PC-3 (cell line): ENCODE results near the gene ABHD16A. TPM values are rescaled to one million over a fixed set of nuclear protein-coding genes. Genes with fewer than 3 reads are reported as not detected.

Experiments
- ATAC-seq: fragments of 200-7000 bp; cut with Tn5 transposase; 2 replicates; pipeline ENCODE4 v1.9.1; 2020; ENCODE audit warnings: mild to moderate bottlenecking, moderate library complexity
- BruUV-seq: library from RNA; stranded (reverse); fragments of 400-500 nt; replicated peaks from 2 replicates; lab custom pipeline; 2021; lab: Mats Ljungman, UMichigan
- CTCF ChIA-PET: fragments of 300-600 bp; sonication (Branson Sonifier 250); formaldehyde crosslinking; loops from one replicate; lab custom pipeline; 2022; ENCODE audit warnings: antibody characterized with exemption; lab: Charles Lee
- POLR2A ChIA-PET: fragments of 300-600 bp; sonication (Branson Sonifier 250); formaldehyde crosslinking; loops from one replicate; lab custom pipeline; 2022; ENCODE audit warnings: antibody characterized with exemption; ENCODE audit not compliant: unreplicated experiment; lab: Charles Lee
- DNase-seq: peaks from one replicate; pipeline ENCODE4 v3.0.0-alpha.2; 2015
- H2AFZ ChIP-seq: fragments of 300-600 bp; sonication (generic); 2 replicates; pipeline ENCODE4 v1.6.0; 2016; ENCODE audit warnings: antibody characterized with exemption, low read length
- H3F3A ChIP-seq: fragments of 300-600 bp; sonication (generic); one replicate; pipeline ENCODE4 v1.6.0; 2017; ENCODE audit warnings: antibody characterized with exemption, low read length, control low read depth, mild to moderate bottlenecking; ENCODE audit not compliant: unreplicated experiment
- H3K27ac ChIP-seq: fragments of 300-600 bp; sonication (generic); 2 replicates; pipeline ENCODE4 v1.5.1; 2016; ENCODE audit warnings: mild to moderate bottlenecking, low read length
- H3K27me3 ChIP-seq: fragments of 300-600 bp; sonication (generic); 2 replicates; pipeline ENCODE4 v1.6.1; 2016; ENCODE audit warnings: low read length, mixed read lengths
- H3K36me3 ChIP-seq: fragments of 300-600 bp; sonication (generic); 2 replicates; pipeline ENCODE4 v1.6.1; 2016; ENCODE audit warnings: low read depth, mixed run types, low read length, mixed read lengths
- H3K4me1 ChIP-seq: fragments of 300-600 bp; sonication (generic); 2 replicates; pipeline ENCODE4 v1.5.1; 2016; ENCODE audit warnings: low read length; ENCODE audit not compliant: insufficient read depth
- H3K4me2 ChIP-seq: fragments of 300-600 bp; sonication (generic); 2 replicates; pipeline ENCODE4 v1.6.0; 2016; ENCODE audit warnings: low read length
- H3K4me3 ChIP-seq: fragments of 300-600 bp; sonication (generic); 2 replicates; pipeline ENCODE4 v1.5.1; 2016; ENCODE audit warnings: mild to moderate bottlenecking, low read length, mixed read lengths
- H3K79me2 ChIP-seq: fragments of 300-600 bp; sonication (generic); 2 replicates; pipeline ENCODE4 v1.6.1; 2017; ENCODE audit warnings: low read length, mixed read lengths
- H3K9ac ChIP-seq: fragments of 300-600 bp; sonication (generic); 2 replicates; pipeline ENCODE4 v1.6.0; 2016; ENCODE audit warnings: mild to moderate bottlenecking, low read length
- H3K9me2 ChIP-seq: fragments of 300-600 bp; sonication (generic); replicated peaks from 2 replicates; pipeline ENCODE4 v1.6.1; 2016; ENCODE audit warnings: mixed run types, low read length, mixed read lengths
- H3K9me3 ChIP-seq: fragments of 300-600 bp; sonication (generic); 2 replicates; pipeline ENCODE4 v1.6.1; 2016; ENCODE audit warnings: low read length, mixed read lengths
- H4K20me1 ChIP-seq: fragments of 300-600 bp; sonication (generic); 2 replicates; pipeline ENCODE4 v1.6.1; 2016; ENCODE audit warnings: low read length, mixed read lengths
- CTCF ChIP-seq: fragments of 300-600 bp; sonication (generic); conservative IDR thresholded peaks from 2 replicates; pipeline ENCODE4 v1.5.1; 2017; ENCODE audit warnings: antibody characterized with exemption, low read depth, mild to moderate bottlenecking, low read length
- EZH2 ChIP-seq: fragments of 300-600 bp; sonication (generic); IDR thresholded peaks from one replicate; pipeline ENCODE4 v1.6.1; 2017; ENCODE audit warnings: antibody characterized with exemption, mild to moderate bottlenecking, low read length; ENCODE audit not compliant: unreplicated experiment
- EZH2phosphoT487 ChIP-seq: fragments of 300-600 bp; sonication (generic); IDR thresholded peaks from 2 replicates; pipeline ENCODE4 v1.6.1; 2018; ENCODE audit warnings: mild to moderate bottlenecking, antibody characterized with exemption, low read length, borderline replicate concordance
- intact Hi-C: fragments of 100-400 bp; cut with micrococcal nuclease; formaldehyde crosslinking; loops from 2 replicates; pipeline ENCODE4 v1.9.0; 2023
- total RNA-seq: library from RNA; depleted of rRNA; stranded (reverse); fragments of >200 nt; gene quantifications from 2 replicates; pipeline ENCODE4 v1.2.3, GENCODE V29; 2014

The ABHD16A gene
- total RNA-seq, 1 experiment from 2014 or later: 52.0 TPM

GRCh38 chr6:31723980-31724691 lies 21.0 kb upstream of the ABHD16A start:
- Histone ChIP-seq H3K79me2 (no peaks in the 10 kb centered on the region), H3K4me3 (no peak overlapping the region), H3K36me3 (no peaks in the 10 kb centered on the region), H2AFZ (no peak overlapping the region), H3K27me3 (no peaks in the 10 kb centered on the region), H3K4me2 (no peak overlapping the region), H3F3A (no peaks in the 10 kb centered on the region), H3K9me2 (no peaks in the 10 kb centered on the region), H3K9ac (no peak overlapping the region), H3K27ac (no peak overlapping the region), H3K4me1 (peaks cover 10% of the 10 kb centered on the region), H4K20me1 (no peaks in the 10 kb centered on the region), H3K9me3 (no peaks in the 10 kb centered on the region)
- no peak for DNase-seq
- no TSS peak for BruUV-seq
- TF ChIP-seq CTCF (no peak), EZH2phosphoT487 (no peak), EZH2 (no peak)
- ChIA-PET POLR2A (no interaction called here), CTCF (no interaction called here)
- ATAC-seq: no peak
- intact Hi-C loops: no loop called here

- no peaks in the 10 kb centered on the region for H3K9me3 ChIP-seq
- intact Hi-C loops: no loop called here
- DNase-seq (no peak), ATAC-seq (no peak)
- no peak within 1 kb of the TSS for H3K4me3 ChIP-seq
- no peak within 1 kb of the TSS for H3K27ac ChIP-seq
- CTCF ChIA-PET: no interaction called here
- no peaks in the 10 kb centered on the region for H3F3A ChIP-seq
- H3K9me2 ChIP-seq: no peaks in the 10 kb centered on the region
- no peaks in the 10 kb centered on the region for H3K27me3 ChIP-seq
- no peaks in the 10 kb centered on the region for H4K20me1 ChIP-seq
- BruUV-seq: no TSS peak
- peaks cover 18% of the 10 kb centered on the region for H3K4me1 ChIP-seq
- no peaks in the 10 kb centered on the region for H3K36me3 ChIP-seq
- TF ChIP-seq CTCF: no peak
- no peak within 1 kb of the TSS for H2AFZ ChIP-seq
- POLR2A ChIA-PET: interaction anchor here (0.6 kb wide), 1 partner anchor 104 kb away, joined by 5 read pairs; the partner anchor contains the start of gene HSPA1B
- H3K9ac ChIP-seq: no peak within 1 kb of the TSS
- no peak within 1 kb of the TSS for H3K4me2 ChIP-seq
- no peaks in the 10 kb centered on the region for H3K79me2 ChIP-seq
Measured at GRCh38 chr6:31723245-31723979, 20.3 kb upstream of the ABHD16A start, which contains the start of gene MPIG6B. MPIG6B (plus strand) TSS chr6:31723373; CDS start chr6:31723384, 11 bp downstream.

- DNase-seq (no peak), ATAC-seq (no peak)
- H3F3A ChIP-seq: no peaks in the 10 kb centered on the region
- TF ChIP-seq EZH2: no peak
- TF ChIP-seq CTCF: no peak
- TF ChIP-seq EZH2phosphoT487: no peak
- no peak overlapping the region for H3K27ac ChIP-seq
- no peak overlapping the region for H3K4me3 ChIP-seq
- H3K4me1 ChIP-seq: peaks cover 28% of the 10 kb centered on the region
- intact Hi-C loops: no loop called here
- H3K4me2 ChIP-seq: no peak overlapping the region
- BruUV-seq: no TSS peak
- no peak overlapping the region for H3K9ac ChIP-seq
- CTCF ChIA-PET: no interaction called here
- no peak overlapping the region for H2AFZ ChIP-seq
- no peaks in the 10 kb centered on the region for H3K36me3 ChIP-seq
- POLR2A ChIA-PET: interaction anchor here (0.5 to 0.6 kb wide), 2 partner anchors 19 to 56 kb away, joined by 6 read pairs; partner anchors contain the start of gene ABHD16A
- H3K9me2 ChIP-seq: no peaks in the 10 kb centered on the region
- H3K79me2 ChIP-seq: no peaks in the 10 kb centered on the region
- no peaks in the 10 kb centered on the region for H3K27me3 ChIP-seq
- no peaks in the 10 kb centered on the region for H3K9me3 ChIP-seq
- H4K20me1 ChIP-seq: no peaks in the 10 kb centered on the region
Measured at GRCh38 chr6:31722173-31722572, 19.0 kb upstream of the ABHD16A start.
